ENCODE results near the gene CRAMP1.

DNA sequence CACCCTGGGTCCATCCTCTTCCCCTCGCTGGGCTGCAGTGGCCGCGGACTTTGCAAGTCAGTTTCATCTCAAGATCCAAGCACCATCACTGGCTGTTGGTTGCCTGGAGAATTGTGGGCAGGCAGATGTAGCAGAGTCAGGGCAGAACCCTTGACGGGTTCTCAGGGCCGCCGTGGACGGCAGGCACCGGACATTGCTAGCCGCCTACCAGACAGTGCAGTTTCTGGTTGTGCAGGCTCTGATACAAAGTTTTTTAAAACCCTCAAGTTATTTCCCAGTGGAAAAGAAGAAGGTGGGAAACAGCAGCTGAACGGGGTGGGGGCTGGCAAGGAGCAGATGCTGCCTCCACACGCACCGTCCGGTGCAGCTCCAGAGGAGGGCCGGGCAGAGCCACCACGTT lies 97.2 kb downstream of the CRAMP1 start:
- no peak for TF ChIP-seq CTCF (IDR thresholded peaks at IDR 0.05)
- TF ChIP-seq POLR2AphosphoS5 (IDR thresholded peaks at IDR 0.05), result no peak

All from gastroesophageal sphincter (tissue), 3 donors.